Measurements from ENCODE around the gene GTSE1. TPM values are rescaled to one million over a fixed set of nuclear protein-coding genes. Genes with fewer than 3 reads are reported as not detected.

GTSE1 gene
- total RNA-seq, 1 experiment from 2014 or later = 46.1 TPM

DNA sequence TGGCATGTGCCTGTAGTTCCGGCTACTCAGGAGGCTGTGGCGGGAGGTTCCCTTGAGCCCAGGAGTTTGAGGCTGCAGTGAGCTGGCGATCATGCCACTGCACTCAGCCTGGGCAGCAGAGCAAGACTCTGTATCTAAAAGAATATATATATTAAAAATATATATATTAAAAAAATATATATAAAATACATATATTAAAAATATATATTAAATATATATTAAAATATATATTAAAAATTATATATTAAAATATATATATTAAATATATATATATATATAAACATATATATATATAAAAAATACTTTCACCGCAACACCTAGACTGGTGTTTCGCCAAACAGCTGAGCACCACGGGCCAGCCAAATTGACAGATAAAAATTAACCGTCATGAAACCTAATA, 20.1 kb upstream of the GTSE1 start:
- Histone ChIP-seq H2AFZ (ENCODE audit: low read depth, low read length, poor library complexity, severe bottlenecking) (no peak overlapping the region), H3K27ac (ENCODE audit: low read depth, low read length) (no peak overlapping the region), H3K9me3 (ENCODE audit: control insufficient read depth in 1 of 2, insufficient read depth in 1 of 2, low read depth in 1 of 2, low read length in 2 of 2) (peaks cover 0 to 5% of the 10 kb centered on the region in 2 experiments; a peak in 1 of 4 replicates), H3K79me2 (ENCODE audit: insufficient read depth, low read length) (no peaks in the 10 kb centered on the region), H3K4me3 (replicated peaks in 1 of 2; ENCODE audit: low read depth in 1 of 2, low read length in 2 of 2) (no peak overlapping the region), H3K9me2 (ENCODE audit: insufficient read depth) (no peaks in the 10 kb centered on the region), H3K4me1 (ENCODE audit: control insufficient read depth in 1 of 2, insufficient read depth in 2 of 2, low read length in 2 of 2) (no peaks in the 10 kb centered on the region), H3K36me3 (ENCODE audit: control insufficient read depth in 1 of 2, insufficient read depth in 2 of 2, low read length in 2 of 2) (peaks cover 20 to 45% of the 10 kb centered on the region in 2 experiments), H3K27me3 (ENCODE audit: insufficient read depth, low read length) (no peaks in the 10 kb centered on the region), H3K9ac (ENCODE audit: low read length) (no peak overlapping the region), H3K4me2 (ENCODE audit: low read length) (no peak overlapping the region), H4K20me1 (ENCODE audit: insufficient read depth) (no peaks in the 10 kb centered on the region)
- intact Hi-C loops (cut with micrococcal nuclease) = no loop called here
- ChIA-PET POLR2A (interaction anchor here (1.1 kb wide), 1 partner anchor 9 kb away, joined by 4 read pairs; the partner anchor contains the start of gene TTC38), RAD21 (ENCODE audit: low non-redundant PET in 1 of 2, low total read pairs in 2 of 2, uncharacterized antibody in 2 of 2, unreplicated experiment in 2 of 2) (no interaction called here), CTCF (no interaction called here)
- no peak for TF ChIP-seq EGR1 (IDR thresholded peaks at IDR 0.05; ENCODE audit: low read depth)
- TF ChIP-seq, protein P1, sequence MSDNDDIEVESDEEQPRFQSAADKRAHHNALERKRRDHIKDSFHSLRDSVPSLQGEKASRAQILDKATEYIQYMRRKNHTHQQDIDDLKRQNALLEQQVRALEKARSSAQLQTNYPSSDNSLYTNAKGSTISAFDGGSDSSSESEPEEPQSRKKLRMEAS (IDR thresholded peaks at IDR 0.05) = no peak
- DNase-seq (ENCODE audit: low read depth, low spot score) (no peak), ATAC-seq (no peak)
- no TSS peak for BruUV-seq (replicated peaks)

DNA sequence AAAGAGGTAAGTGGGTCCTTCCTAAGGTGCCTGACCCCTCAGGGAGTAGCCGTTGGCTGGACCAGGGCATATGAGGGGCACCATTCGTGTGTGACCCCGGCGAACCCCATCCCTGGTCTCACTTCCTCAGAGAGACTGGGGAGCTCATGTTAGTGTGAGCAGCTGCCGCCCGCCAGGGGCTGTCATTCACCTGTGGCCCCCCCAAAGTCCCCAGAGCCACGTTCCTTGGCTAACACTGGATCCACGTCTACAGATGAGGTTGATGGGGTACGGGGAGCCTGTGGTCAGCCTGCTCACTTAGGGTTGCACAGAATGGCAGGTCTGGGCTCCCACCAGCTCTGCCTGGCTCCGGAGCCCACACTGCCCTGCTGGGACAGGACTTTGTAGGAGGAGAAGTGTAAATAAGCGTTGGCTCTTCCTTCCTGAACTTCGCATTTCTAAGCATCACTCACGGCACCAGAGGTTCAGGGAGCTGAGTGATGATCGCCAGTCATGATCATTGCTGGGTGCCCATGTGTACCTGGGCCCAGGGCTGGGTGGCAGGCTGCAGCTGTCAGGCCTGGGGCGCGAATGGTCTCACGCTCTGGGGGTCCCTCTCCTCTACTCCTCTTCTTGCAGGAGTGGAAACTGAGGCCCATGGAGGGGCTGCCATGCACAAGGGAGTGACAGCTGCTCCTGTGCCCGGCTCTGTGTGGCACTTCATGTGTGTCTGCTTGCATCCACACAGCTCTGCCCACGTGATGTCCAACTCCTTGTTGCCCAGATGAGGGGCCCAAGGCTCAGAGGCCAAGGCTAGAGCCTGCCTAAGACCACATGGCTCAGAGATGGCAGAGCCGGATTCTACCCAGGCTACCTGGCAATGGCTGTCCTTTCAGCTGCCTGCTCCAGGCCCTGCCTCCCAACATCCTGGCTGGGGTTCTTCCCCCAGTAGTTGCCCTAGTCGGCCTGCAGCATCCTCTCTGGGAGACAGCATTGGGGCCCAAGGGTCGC, 17.7 kb upstream of the GTSE1 start:
- peaks cover 0 to 5% of the 10 kb centered on the region in 2 experiments; a peak in 1 of 4 replicates for H3K9me3 ChIP-seq (ENCODE audit: control insufficient read depth in 1 of 2, insufficient read depth in 1 of 2, low read depth in 1 of 2, low read length in 2 of 2)
- RAD21 ChIA-PET (ENCODE audit: low non-redundant PET in 1 of 2, low total read pairs in 2 of 2, uncharacterized antibody in 2 of 2, unreplicated experiment in 2 of 2) = no interaction called here
- H3K4me3 ChIP-seq (replicated peaks in 1 of 2; ENCODE audit: low read depth in 1 of 2, low read length in 2 of 2) = no peak overlapping the region
- H3K4me2 ChIP-seq (ENCODE audit: low read length) = no peak overlapping the region
- H3K27me3 ChIP-seq (ENCODE audit: insufficient read depth, low read length) = no peaks in the 10 kb centered on the region
- H3K36me3 ChIP-seq (ENCODE audit: control insufficient read depth in 1 of 2, insufficient read depth in 2 of 2, low read length in 2 of 2) = peaks cover 23 to 36% of the 10 kb centered on the region in 2 experiments
- no peaks in the 10 kb centered on the region for H3K9me2 ChIP-seq (ENCODE audit: insufficient read depth)
- no peaks in the 10 kb centered on the region for H4K20me1 ChIP-seq (ENCODE audit: insufficient read depth)
- no peak overlapping the region for H3K9ac ChIP-seq (ENCODE audit: low read length)
- no peak for TF ChIP-seq EZH2 (IDR thresholded peaks at IDR 0.05)
- TF ChIP-seq, protein P2, sequence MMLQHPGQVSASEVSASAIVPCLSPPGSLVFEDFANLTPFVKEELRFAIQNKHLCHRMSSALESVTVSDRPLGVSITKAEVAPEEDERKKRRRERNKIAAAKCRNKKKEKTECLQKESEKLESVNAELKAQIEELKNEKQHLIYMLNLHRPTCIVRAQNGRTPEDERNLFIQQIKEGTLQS (IDR thresholded peaks at IDR 0.05) = no peak
- no peak for TF ChIP-seq POLR2A (IDR thresholded peaks at IDR 0.05; ENCODE audit: borderline replicate concordance, extremely low read depth, insufficient read depth, insufficient read length)
- no peak for TF ChIP-seq EZH2phosphoT487 (IDR thresholded peaks at IDR 0.05; ENCODE audit: borderline replicate concordance)
- no peak for TF ChIP-seq CBX3 (IDR thresholded peaks at IDR 0.05; ENCODE audit: low read depth)
- TF ChIP-seq, protein P3, sequence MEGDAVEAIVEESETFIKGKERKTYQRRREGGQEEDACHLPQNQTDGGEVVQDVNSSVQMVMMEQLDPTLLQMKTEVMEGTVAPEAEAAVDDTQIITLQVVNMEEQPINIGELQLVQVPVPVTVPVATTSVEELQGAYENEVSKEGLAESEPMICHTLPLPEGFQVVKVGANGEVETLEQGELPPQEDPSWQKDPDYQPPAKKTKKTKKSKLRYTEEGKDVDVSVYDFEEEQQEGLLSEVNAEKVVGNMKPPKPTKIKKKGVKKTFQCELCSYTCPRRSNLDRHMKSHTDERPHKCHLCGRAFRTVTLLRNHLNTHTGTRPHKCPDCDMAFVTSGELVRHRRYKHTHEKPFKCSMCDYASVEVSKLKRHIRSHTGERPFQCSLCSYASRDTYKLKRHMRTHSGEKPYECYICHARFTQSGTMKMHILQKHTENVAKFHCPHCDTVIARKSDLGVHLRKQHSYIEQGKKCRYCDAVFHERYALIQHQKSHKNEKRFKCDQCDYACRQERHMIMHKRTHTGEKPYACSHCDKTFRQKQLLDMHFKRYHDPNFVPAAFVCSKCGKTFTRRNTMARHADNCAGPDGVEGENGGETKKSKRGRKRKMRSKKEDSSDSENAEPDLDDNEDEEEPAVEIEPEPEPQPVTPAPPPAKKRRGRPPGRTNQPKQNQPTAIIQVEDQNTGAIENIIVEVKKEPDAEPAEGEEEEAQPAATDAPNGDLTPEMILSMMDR (IDR thresholded peaks at IDR 0.05 in 2 of 3, conservative IDR thresholded peaks at IDR 0.05 in 1 of 3; ENCODE audit: borderline replicate concordance in 1 of 3, insufficient read depth in 1 of 3, low read depth in 2 of 3, low read length in 2 of 3) = no peak
- no peak for TF ChIP-seq JUND (IDR thresholded peaks at IDR 0.05)
- no peak for TF ChIP-seq ELF1 (IDR thresholded peaks at IDR 0.05; ENCODE audit: borderline replicate concordance, low read depth)
- TF ChIP-seq RAD21 (IDR thresholded peaks at IDR 0.05; ENCODE audit: low read depth) = no peak
- TF ChIP-seq SIN3A (IDR thresholded peaks at IDR 0.05; ENCODE audit: low read depth) = no peak
- TF ChIP-seq POLR2AphosphoS5 (IDR thresholded peaks at IDR 0.05; ENCODE audit: low read depth, low read length) = no peak
- TF ChIP-seq FOSL1 (IDR thresholded peaks at IDR 0.05; ENCODE audit: low read depth) = no peak
- no peak for TF ChIP-seq TCF7L2 (IDR thresholded peaks at IDR 0.05; ENCODE audit: borderline replicate concordance, extremely low read depth, insufficient read depth, insufficient read length)
- TF ChIP-seq EGR1 (IDR thresholded peaks at IDR 0.05; ENCODE audit: low read depth) = no peak
- TF ChIP-seq YY1 (IDR thresholded peaks at IDR 0.05; ENCODE audit: extremely low read depth, insufficient replicate concordance, low read depth, low read length) = no peak
- ATAC-seq (no peak), DNase-seq (ENCODE audit: low read depth, low spot score) (no peak)
- intact Hi-C loops (cut with micrococcal nuclease) = no loop called here
- no peaks in the 10 kb centered on the region for H3K4me1 ChIP-seq (ENCODE audit: control insufficient read depth in 1 of 2, insufficient read depth in 2 of 2, low read length in 2 of 2)
- no TSS peak for BruUV-seq (replicated peaks)
- CTCF ChIA-PET = no interaction called here
- H2AFZ ChIP-seq (ENCODE audit: low read depth, low read length, poor library complexity, severe bottlenecking) = no peak overlapping the region
- H3K79me2 ChIP-seq (ENCODE audit: insufficient read depth, low read length) = no peaks in the 10 kb centered on the region
- POLR2A ChIA-PET = no interaction called here
- H3K27ac ChIP-seq (ENCODE audit: low read depth, low read length) = no peak overlapping the region; the same call in 1 of the 2 replicates
